Stimulated activated naive B cell treated with anti-CD40 and anti-IgM and Interleukin-4, amounts not matched to agents 10 μg/mL and 1 μg/mL and 100 μg/mL, for 72 hours (primary cell): ENCODE results near the gene ASB8.
"Not testable (repeated sequence)": the region's sequence is repeated elsewhere in the genome, so short reads cannot be mapped to it uniquely, and the experiment has no call there.

Source experiments
- ATAC-seq, 2 donors: fragments of 150-1000 bp; cut with Tn5 transposase; replicated peaks; 2 replicates each; pipeline ENCODE4 v1.10.0; 2021; ENCODE audit warnings: moderate library complexity in 1 of 2
- DNase-seq: peaks from one replicate; pipeline ENCODE4 v3.0.0; 2021
- H3K27ac Mint-ChIP-seq: one replicate; pipeline ENCODE4 v1.8.0; 2022; ENCODE audit warnings: mild to moderate bottlenecking, mixed read lengths
- H3K27me3 Mint-ChIP-seq, 2 donors: one replicate each; pipeline ENCODE4 v1.8.0; 2022; ENCODE audit warnings: mixed read lengths in 2 of 2
- H3K36me3 Mint-ChIP-seq, 2 donors: one replicate each; pipeline ENCODE4 v1.8.0; 2022; ENCODE audit warnings: mixed read lengths in 2 of 2, mild to moderate bottlenecking in 1 of 2
- H3K4me1 Mint-ChIP-seq, 2 donors: one replicate each; pipeline ENCODE4 v1.8.0; 2022; ENCODE audit warnings: mixed read lengths in 2 of 2, mild to moderate bottlenecking in 1 of 2
- H3K4me3 Mint-ChIP-seq, 2 donors: one replicate each; pipeline ENCODE4 v1.8.0; 2022; ENCODE audit warnings: mild to moderate bottlenecking in 2 of 2, mixed read lengths in 2 of 2, moderate library complexity in 1 of 2
- H3K9me3 Mint-ChIP-seq, 2 donors: one replicate each; pipeline ENCODE4 v1.8.0; 2022; ENCODE audit warnings: mixed read lengths in 2 of 2, mild to moderate bottlenecking in 1 of 2

The ASB8 gene

GRCh38 chr12:48175613-48176416 is 18.5 kb upstream of the ASB8 start:
- Mint-ChIP-seq H3K9me3 (no peaks in the 10 kb centered on the region), H3K27me3 (peaks cover 13 to 24% of the 10 kb centered on the region in 2 donors), H3K27ac (no peak overlapping the region), H3K4me1 (no peaks in the 10 kb centered on the region), H3K4me3 (no peak overlapping the region), H3K36me3 (no peaks in the 10 kb centered on the region)
- DNase-seq (no peak), ATAC-seq (no peak)

- H3K27ac Mint-ChIP-seq: no peak overlapping the region
- no peaks in the 10 kb centered on the region for H3K9me3 Mint-ChIP-seq
- H3K4me1 Mint-ChIP-seq: no peaks in the 10 kb centered on the region
- DNase-seq: no peak
- no peak for ATAC-seq
- peaks cover 8 to 12% of the 10 kb centered on the region in 2 donors for H3K27me3 Mint-ChIP-seq
- H3K4me3 Mint-ChIP-seq: no peak overlapping the region
- no peaks in the 10 kb centered on the region for H3K36me3 Mint-ChIP-seq
Observed at GRCh38 chr12:48169011-48169410, 11.7 kb upstream of the ASB8 start.

- H3K27ac Mint-ChIP-seq: no peak overlapping the region
- ATAC-seq (peak; percentile 67 to 76), DNase-seq (no peak)
- H3K4me3 Mint-ChIP-seq: no peak overlapping the region
- H3K27me3 Mint-ChIP-seq: peaks cover 18 to 24% of the 10 kb centered on the region in 2 donors
- H3K36me3 Mint-ChIP-seq: no peaks in the 10 kb centered on the region
- no peaks in the 10 kb centered on the region for H3K4me1 Mint-ChIP-seq
- no peaks in the 10 kb centered on the region for H3K9me3 Mint-ChIP-seq
Observed at GRCh38 chr12:48165089-48165981, 8.0 kb upstream of the ASB8 start.

- H3K4me1 Mint-ChIP-seq: no peaks in the 10 kb centered on the region
- no peaks in the 10 kb centered on the region for H3K36me3 Mint-ChIP-seq
- ATAC-seq (no peak), DNase-seq (no peak)
- no peak overlapping the region for H3K27ac Mint-ChIP-seq
- peaks cover 18 to 24% of the 10 kb centered on the region in 2 donors for H3K27me3 Mint-ChIP-seq
- H3K4me3 Mint-ChIP-seq: no peak overlapping the region
- no peaks in the 10 kb centered on the region for H3K9me3 Mint-ChIP-seq
Observed at GRCh38 chr12:48164451-48164850, 7.1 kb upstream of the ASB8 start.

GRCh38 chr12:48163150-48163747 is 5.9 kb upstream of the ASB8 start:
- Mint-ChIP-seq H3K9me3 (no peaks in the 10 kb centered on the region), H3K27me3 (peaks cover 18 to 21% of the 10 kb centered on the region in 2 donors), H3K4me3 (no peak overlapping the region), H3K27ac (no peak overlapping the region), H3K4me1 (peaks cover 0 to 3% of the 10 kb centered on the region in 2 donors), H3K36me3 (no peaks in the 10 kb centered on the region)
- ATAC-seq (no peak), DNase-seq (no peak)

GRCh38 chr12:48160807-48161206 is 3.5 kb upstream of the ASB8 start:
- DNase-seq: no peak
- no peaks in the 10 kb centered on the region for H3K36me3 Mint-ChIP-seq

GRCh38 chr12:48160046-48160445 is 2.7 kb upstream of the ASB8 start:
- H3K27ac Mint-ChIP-seq: no peak overlapping the region
- no peak for DNase-seq
- H3K4me1 Mint-ChIP-seq: peaks cover 13 to 17% of the 10 kb centered on the region in 2 donors

More at GRCh38 chr12:48160807-48161206, 3.5 kb upstream of the ASB8 start:
- H3K27ac Mint-ChIP-seq: no peak overlapping the region
- ATAC-seq: no peak
- peaks cover 12 to 15% of the 10 kb centered on the region in 2 donors for H3K27me3 Mint-ChIP-seq
- no peak overlapping the region for H3K4me3 Mint-ChIP-seq
- peaks cover 13 to 17% of the 10 kb centered on the region in 2 donors for H3K4me1 Mint-ChIP-seq
- no peaks in the 10 kb centered on the region for H3K9me3 Mint-ChIP-seq

GRCh38 chr12:48157889-48158370 is 615 bp upstream of the ASB8 start:
- DNase-seq: no peak
- Mint-ChIP-seq H3K27ac (peak overlapping the region; percentile 97), H3K4me1 (peaks cover 19 to 22% of the 10 kb centered on the region in 2 donors), H3K36me3 (peaks cover 5% of the 10 kb centered on the region in 2 donors), H3K27me3 (peaks cover 2 to 6% of the 10 kb centered on the region in 2 donors), H3K9me3 (no peaks in the 10 kb centered on the region), H3K4me3 (peak overlapping the region; percentile 93 to 95)
- ATAC-seq: no peak

More at GRCh38 chr12:48160046-48160445, 2.7 kb upstream of the ASB8 start:
- ATAC-seq: no peak
- Mint-ChIP-seq H3K4me3 (no peak overlapping the region), H3K36me3 (no peaks in the 10 kb centered on the region), H3K27me3 (peaks cover 9 to 13% of the 10 kb centered on the region in 2 donors), H3K9me3 (no peaks in the 10 kb centered on the region)

GRCh38 chr12:48156652-48157017 is 680 bp downstream of the ASB8 start:
- peak overlapping the region; percentile 93 to 95 for H3K4me3 Mint-ChIP-seq
- no peak for DNase-seq

GRCh38 chr12:48155786-48156185 is 1.5 kb downstream of the ASB8 start:
- H3K4me3 Mint-ChIP-seq, H3K27ac Mint-ChIP-seq, H3K9me3 Mint-ChIP-seq, DNase-seq, H3K27me3 Mint-ChIP-seq, ATAC-seq: not testable (repeated sequence)
- peaks cover 5 to 13% of the 10 kb centered on the region in 2 donors for H3K36me3 Mint-ChIP-seq
- peaks cover 20 to 23% of the 10 kb centered on the region in 2 donors for H3K4me1 Mint-ChIP-seq

More at GRCh38 chr12:48156652-48157017, 680 bp downstream of the ASB8 start:
- ATAC-seq: no peak
- no peaks in the 10 kb centered on the region for H3K9me3 Mint-ChIP-seq
- H3K36me3 Mint-ChIP-seq: peaks cover 5 to 12% of the 10 kb centered on the region in 2 donors
- peaks cover 0 to under 1% of the 10 kb centered on the region in 2 donors for H3K27me3 Mint-ChIP-seq
- peaks cover 20 to 23% of the 10 kb centered on the region in 2 donors for H3K4me1 Mint-ChIP-seq
- peak overlapping the region; percentile 88 for H3K27ac Mint-ChIP-seq

GRCh38 chr12:48151103-48151771 is 6.1 kb downstream of the ASB8 start:
- Mint-ChIP-seq H3K27me3 (no peaks in the 10 kb centered on the region), H3K4me1 (peaks cover 7 to 8% of the 10 kb centered on the region in 2 donors), H3K4me3 (no peak overlapping the region), H3K27ac (no peak overlapping the region), H3K36me3 (peaks cover 18 to 41% of the 10 kb centered on the region in 2 donors), H3K9me3 (no peaks in the 10 kb centered on the region)
- no peak for ATAC-seq
- DNase-seq: no peak

- ATAC-seq (no peak), DNase-seq (no peak)
- Mint-ChIP-seq H3K4me3 (no peak overlapping the region), H3K4me1 (no peaks in the 10 kb centered on the region), H3K36me3 (peaks cover 37 to 70% of the 10 kb centered on the region in 2 donors), H3K9me3 (no peaks in the 10 kb centered on the region), H3K27me3 (no peaks in the 10 kb centered on the region), H3K27ac (peak overlapping the region; percentile 57)
Observed at GRCh38 chr12:48145981-48146380, 11.3 kb downstream of the ASB8 start.

GRCh38 chr12:48143898-48144297 is 13.4 kb downstream of the ASB8 start:
- ATAC-seq: no peak
- H3K27me3 Mint-ChIP-seq: no peaks in the 10 kb centered on the region
- DNase-seq: no peak
- no peak overlapping the region for H3K4me3 Mint-ChIP-seq
- peak overlapping the region; percentile 42 for H3K27ac Mint-ChIP-seq
- peaks cover 44 to 59% of the 10 kb centered on the region in 2 donors for H3K36me3 Mint-ChIP-seq
- no peaks in the 10 kb centered on the region for H3K9me3 Mint-ChIP-seq
- no peaks in the 10 kb centered on the region for H3K4me1 Mint-ChIP-seq
